Astrocyte (in vitro differentiated cells and primary cell): ENCODE data around the gene KIAA0040. TPM values are rescaled to one million over a fixed set of nuclear protein-coding genes. Genes with fewer than 3 reads are reported as not detected.

Experiments
- DNase-seq: peaks from one replicate; pipeline ENCODE4 v3.0.0-alpha.2; 2010; ENCODE audit warnings: low read depth
- FAIRE-seq: peaks from 2 replicates; lab custom pipeline; 2011; peaks lifted over from hg19 to GRCh38; lab: Jason Lieb, UNC
- H2AFZ ChIP-seq: 2 replicates; pipeline ENCODE4 v1.6.0; 2012; ENCODE audit warnings: low read depth, low read length, inconsistent platforms
- H3K27ac ChIP-seq: 2 replicates; pipeline ENCODE4 v1.5.1; 2011; ENCODE audit warnings: low read depth, low read length, inconsistent platforms
- H3K27me3 ChIP-seq: 2 replicates; pipeline ENCODE4 v1.6.0; 2011; ENCODE audit warnings: low read length, inconsistent platforms; ENCODE audit not compliant: insufficient read depth
- H3K36me3 ChIP-seq: 2 replicates; pipeline ENCODE4 v1.5.1; 2011; ENCODE audit warnings: low read length, inconsistent platforms; ENCODE audit not compliant: insufficient read depth
- H3K4me1 ChIP-seq: 2 replicates; pipeline ENCODE4 v1.5.1; 2011; ENCODE audit warnings: low read length, inconsistent platforms; ENCODE audit not compliant: insufficient read depth
- H3K4me2 ChIP-seq: 2 replicates; pipeline ENCODE4 v1.6.0; 2012; ENCODE audit warnings: low read length, inconsistent platforms
- H3K4me3 ChIP-seq: 2 replicates; pipeline ENCODE4 v1.5.1; 2011; ENCODE audit warnings: low read depth, mild to moderate bottlenecking, low read length, inconsistent platforms; ENCODE audit not compliant: insufficient read depth
- H3K79me2 ChIP-seq: 2 replicates; pipeline ENCODE4 v1.6.0; 2012; ENCODE audit warnings: mild to moderate bottlenecking, low read length, inconsistent platforms; ENCODE audit not compliant: insufficient read depth
- H3K9ac ChIP-seq: 2 replicates; pipeline ENCODE4 v1.6.0; 2012; ENCODE audit warnings: mild to moderate bottlenecking, low read length, inconsistent platforms
- H3K9me3 ChIP-seq: 2 replicates; pipeline ENCODE4 v1.5.1; 2012; ENCODE audit warnings: low read depth, mild to moderate bottlenecking, low read length, inconsistent platforms; ENCODE audit not compliant: insufficient read depth
- H4K20me1 ChIP-seq: 2 replicates; pipeline ENCODE4 v1.6.0; 2012; ENCODE audit warnings: low read length, inconsistent platforms; ENCODE audit not compliant: insufficient read depth
- H3K27ac Mint-ChIP-seq: one replicate; pipeline ENCODE4 v1.8.0; 2021; ENCODE audit warnings: mild to moderate bottlenecking, mixed read lengths; ENCODE audit not compliant: unreplicated experiment
- H3K27me3 Mint-ChIP-seq: one replicate; pipeline ENCODE4 v1.8.0; 2021; ENCODE audit warnings: low read depth, mixed read lengths; ENCODE audit not compliant: unreplicated experiment
- H3K36me3 Mint-ChIP-seq: one replicate; pipeline ENCODE4 v1.8.0; 2021; ENCODE audit warnings: low read depth, mixed read lengths; ENCODE audit not compliant: unreplicated experiment
- H3K4me1 Mint-ChIP-seq: one replicate; pipeline ENCODE4 v1.8.0; 2021; ENCODE audit warnings: low read depth, mixed read lengths; ENCODE audit not compliant: unreplicated experiment
- H3K4me3 Mint-ChIP-seq: one replicate; pipeline ENCODE4 v1.8.0; 2021; ENCODE audit warnings: mild to moderate bottlenecking, moderate library complexity, mixed read lengths; ENCODE audit not compliant: unreplicated experiment
- H3K9me3 Mint-ChIP-seq: one replicate; pipeline ENCODE4 v1.8.0; 2021; ENCODE audit warnings: mild to moderate bottlenecking, mixed read lengths; ENCODE audit not compliant: unreplicated experiment
- EZH2 ChIP-seq: IDR thresholded peaks from 2 replicates; pipeline ENCODE4 v1.6.1; 2012; ENCODE audit warnings: mild to moderate bottlenecking, low read length, inconsistent platforms; ENCODE audit not compliant: insufficient read depth
- total RNA-seq: library from RNA; stranded (reverse); gene quantifications from 2 replicates; pipeline ENCODE4 v1.2.1, GENCODE V29; 2021
- TF ChIP-seq, protein P1 (sequence below): IDR thresholded peaks from 2 replicates; pipeline ENCODE4 v1.5.1; 2011; ENCODE audit warnings: low read depth, mild to moderate bottlenecking, inconsistent platforms, low read length, moderate library complexity; ENCODE audit not compliant: insufficient read depth

The KIAA0040 gene
- total RNA-seq, 1 donor from 2014 or later, result 5.0 TPM

- Mint-ChIP-seq H3K36me3 (no peaks in the 10 kb centered on the region), H3K4me1 (peaks cover 26% of the 10 kb centered on the region), H3K9me3 (no peaks in the 10 kb centered on the region), H3K27me3 (no peaks in the 10 kb centered on the region), H3K4me3 (no peak overlapping the region), H3K27ac (no peak overlapping the region)
- Histone ChIP-seq H3K27me3 (peaks cover 3% of the 10 kb centered on the region), H3K36me3 (no peaks in the 10 kb centered on the region), H3K4me1 (peaks cover 6% of the 10 kb centered on the region), H4K20me1 (no peaks in the 10 kb centered on the region), H3K4me3 (no peak overlapping the region), H2AFZ (no peak overlapping the region), H3K27ac (no peak overlapping the region), H3K9ac (no peak overlapping the region), H3K9me3 (no peaks in the 10 kb centered on the region), H3K4me2 (no peak overlapping the region), H3K79me2 (no peaks in the 10 kb centered on the region)
- FAIRE-seq (no peak), DNase-seq (no peak)
- no peak for TF ChIP-seq EZH2
- TF ChIP-seq, protein P1, sequence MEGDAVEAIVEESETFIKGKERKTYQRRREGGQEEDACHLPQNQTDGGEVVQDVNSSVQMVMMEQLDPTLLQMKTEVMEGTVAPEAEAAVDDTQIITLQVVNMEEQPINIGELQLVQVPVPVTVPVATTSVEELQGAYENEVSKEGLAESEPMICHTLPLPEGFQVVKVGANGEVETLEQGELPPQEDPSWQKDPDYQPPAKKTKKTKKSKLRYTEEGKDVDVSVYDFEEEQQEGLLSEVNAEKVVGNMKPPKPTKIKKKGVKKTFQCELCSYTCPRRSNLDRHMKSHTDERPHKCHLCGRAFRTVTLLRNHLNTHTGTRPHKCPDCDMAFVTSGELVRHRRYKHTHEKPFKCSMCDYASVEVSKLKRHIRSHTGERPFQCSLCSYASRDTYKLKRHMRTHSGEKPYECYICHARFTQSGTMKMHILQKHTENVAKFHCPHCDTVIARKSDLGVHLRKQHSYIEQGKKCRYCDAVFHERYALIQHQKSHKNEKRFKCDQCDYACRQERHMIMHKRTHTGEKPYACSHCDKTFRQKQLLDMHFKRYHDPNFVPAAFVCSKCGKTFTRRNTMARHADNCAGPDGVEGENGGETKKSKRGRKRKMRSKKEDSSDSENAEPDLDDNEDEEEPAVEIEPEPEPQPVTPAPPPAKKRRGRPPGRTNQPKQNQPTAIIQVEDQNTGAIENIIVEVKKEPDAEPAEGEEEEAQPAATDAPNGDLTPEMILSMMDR, result no peak
Measured at GRCh38 chr1:175130649-175131045, 61.9 kb downstream of the KIAA0040 start.

- no peak overlapping the region for H2AFZ ChIP-seq
- H3K9me3 ChIP-seq, result no peaks in the 10 kb centered on the region
- H4K20me1 ChIP-seq, result no peaks in the 10 kb centered on the region
- Mint-ChIP-seq H3K9me3 (no peaks in the 10 kb centered on the region), H3K27ac (peak overlapping the region; percentile 15), H3K36me3 (no peaks in the 10 kb centered on the region), H3K4me1 (peaks cover 26% of the 10 kb centered on the region), H3K4me3 (no peak overlapping the region), H3K27me3 (no peaks in the 10 kb centered on the region)
- no peaks in the 10 kb centered on the region for H3K27me3 ChIP-seq
- H3K79me2 ChIP-seq, result no peaks in the 10 kb centered on the region
- DNase-seq (no peak), FAIRE-seq (no peak)
- no peaks in the 10 kb centered on the region for H3K36me3 ChIP-seq
- TF ChIP-seq, protein P1, result no peak
- no peak for TF ChIP-seq EZH2
- H3K9ac ChIP-seq, result no peak overlapping the region
- H3K4me2 ChIP-seq, result no peak overlapping the region
- peaks cover 6% of the 10 kb centered on the region for H3K4me1 ChIP-seq
- no peak overlapping the region for H3K4me3 ChIP-seq
- no peak overlapping the region for H3K27ac ChIP-seq
Measured at GRCh38 chr1:175129997-175130648, 62.5 kb downstream of the KIAA0040 start.

DNA sequence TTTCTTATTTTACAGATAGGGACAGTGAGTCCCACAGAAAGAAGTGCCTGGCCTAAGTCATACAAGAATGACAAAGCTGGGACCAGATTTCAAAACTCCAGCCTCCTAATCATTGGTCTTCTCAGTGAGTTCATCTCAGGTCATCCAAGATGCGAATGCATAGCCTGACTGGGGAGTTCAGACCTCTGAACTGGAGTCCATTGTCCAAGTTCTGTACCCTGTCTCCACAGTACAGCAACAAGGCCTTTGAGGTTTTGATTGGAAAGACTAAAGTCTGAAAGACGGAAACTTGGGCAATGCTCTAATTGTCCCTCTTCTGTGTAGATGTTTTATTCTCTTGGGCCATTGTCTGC lies 63.0 kb downstream of the KIAA0040 start:
- no peaks in the 10 kb centered on the region for H3K36me3 ChIP-seq
- Mint-ChIP-seq H3K27me3 (peaks cover 1% of the 10 kb centered on the region), H3K27ac (peak overlapping the region; percentile 15), H3K4me1 (peaks cover 26% of the 10 kb centered on the region), H3K4me3 (no peak overlapping the region), H3K9me3 (no peaks in the 10 kb centered on the region), H3K36me3 (no peaks in the 10 kb centered on the region)
- no peak overlapping the region for H3K4me2 ChIP-seq
- no peak for TF ChIP-seq EZH2
- TF ChIP-seq, protein P1, result no peak
- H2AFZ ChIP-seq, result no peak overlapping the region
- H3K27ac ChIP-seq, result no peak overlapping the region
- no peaks in the 10 kb centered on the region for H3K79me2 ChIP-seq
- peaks cover 6% of the 10 kb centered on the region for H3K4me1 ChIP-seq
- H3K27me3 ChIP-seq, result no peaks in the 10 kb centered on the region
- no peaks in the 10 kb centered on the region for H3K9me3 ChIP-seq
- H4K20me1 ChIP-seq, result no peaks in the 10 kb centered on the region
- FAIRE-seq (no peak), DNase-seq (no peak)
- no peak overlapping the region for H3K9ac ChIP-seq
- no peak overlapping the region for H3K4me3 ChIP-seq
